ENCODE data around the gene SERGEF.

Gene SERGEF

DNA sequence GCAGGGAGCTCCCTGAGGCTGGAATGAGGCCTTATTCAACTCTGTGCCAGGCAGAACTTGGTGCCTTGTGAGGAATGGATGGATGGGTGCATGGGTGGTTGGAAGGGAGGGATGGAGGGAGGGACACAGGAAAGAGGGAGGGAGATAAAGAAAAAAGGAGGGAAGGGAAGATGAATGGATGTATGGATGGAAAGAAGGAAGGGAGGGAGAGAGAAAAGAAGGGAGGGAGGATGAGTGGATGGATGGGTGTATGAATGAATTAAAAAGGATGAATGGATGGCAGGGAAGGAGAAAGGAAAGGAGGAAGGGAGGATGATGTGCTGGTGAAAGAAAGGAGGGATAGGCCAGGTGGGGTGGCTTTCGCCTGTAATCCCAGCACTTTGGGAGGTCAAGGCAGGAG, 243.6 kb downstream of the SERGEF start:
- H3K27ac ChIP-seq, result no peak overlapping the region

DNA sequence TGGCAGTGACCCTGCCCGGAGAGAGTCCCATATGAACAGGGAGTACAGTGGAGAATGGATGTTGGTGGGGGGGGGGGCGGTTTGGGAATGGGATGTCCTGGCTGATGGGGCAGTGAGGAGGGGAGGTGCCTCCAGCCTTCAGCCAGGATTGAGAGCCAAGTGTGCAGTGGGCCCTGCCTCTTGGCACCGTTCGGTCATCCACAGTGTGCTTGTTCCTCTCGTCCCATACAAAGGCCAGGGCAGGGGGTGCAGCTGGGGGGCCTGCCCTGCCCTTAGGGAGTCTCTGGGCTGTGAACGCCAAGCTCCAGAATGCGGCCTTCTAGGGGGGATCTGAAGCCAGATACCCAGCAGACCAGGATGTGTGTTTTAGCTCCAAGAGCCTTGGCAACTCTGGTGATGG, 244.3 kb downstream of the SERGEF start:
- TF ChIP-seq, protein P1, sequence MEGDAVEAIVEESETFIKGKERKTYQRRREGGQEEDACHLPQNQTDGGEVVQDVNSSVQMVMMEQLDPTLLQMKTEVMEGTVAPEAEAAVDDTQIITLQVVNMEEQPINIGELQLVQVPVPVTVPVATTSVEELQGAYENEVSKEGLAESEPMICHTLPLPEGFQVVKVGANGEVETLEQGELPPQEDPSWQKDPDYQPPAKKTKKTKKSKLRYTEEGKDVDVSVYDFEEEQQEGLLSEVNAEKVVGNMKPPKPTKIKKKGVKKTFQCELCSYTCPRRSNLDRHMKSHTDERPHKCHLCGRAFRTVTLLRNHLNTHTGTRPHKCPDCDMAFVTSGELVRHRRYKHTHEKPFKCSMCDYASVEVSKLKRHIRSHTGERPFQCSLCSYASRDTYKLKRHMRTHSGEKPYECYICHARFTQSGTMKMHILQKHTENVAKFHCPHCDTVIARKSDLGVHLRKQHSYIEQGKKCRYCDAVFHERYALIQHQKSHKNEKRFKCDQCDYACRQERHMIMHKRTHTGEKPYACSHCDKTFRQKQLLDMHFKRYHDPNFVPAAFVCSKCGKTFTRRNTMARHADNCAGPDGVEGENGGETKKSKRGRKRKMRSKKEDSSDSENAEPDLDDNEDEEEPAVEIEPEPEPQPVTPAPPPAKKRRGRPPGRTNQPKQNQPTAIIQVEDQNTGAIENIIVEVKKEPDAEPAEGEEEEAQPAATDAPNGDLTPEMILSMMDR (conservative IDR thresholded peaks at IDR 0.05), result no peak

More for the DNA sequence above, 243.6 kb downstream of the SERGEF start:
- TF ChIP-seq, protein P1 (conservative IDR thresholded peaks at IDR 0.05), result no peak

DNA sequence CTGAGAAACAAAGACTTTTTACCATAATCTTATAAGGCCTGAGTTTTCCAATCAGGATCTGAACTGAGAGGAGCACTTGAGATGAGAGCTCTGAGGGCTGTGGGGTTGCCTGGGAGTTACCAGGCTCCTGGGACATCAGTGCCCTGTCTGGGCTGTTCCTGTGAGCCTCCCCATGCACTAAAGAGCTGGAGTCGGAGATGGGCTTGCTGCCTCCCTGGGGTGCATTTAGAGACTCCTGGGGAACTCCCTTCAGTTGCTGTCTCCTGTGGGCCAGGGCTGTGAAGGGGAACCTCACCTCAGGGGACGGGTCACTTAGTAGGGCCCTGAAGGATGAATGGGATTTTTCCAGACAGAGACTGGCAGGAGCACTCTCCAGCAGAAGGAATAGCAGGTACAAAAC, 244.9 kb downstream of the SERGEF start:
- TF ChIP-seq, protein P1 (conservative IDR thresholded peaks at IDR 0.05), result no peak
- H3K27ac ChIP-seq, result no peak overlapping the region

More for the DNA sequence above, 244.3 kb downstream of the SERGEF start:
- H3K27ac ChIP-seq, result no peak overlapping the region

DNA sequence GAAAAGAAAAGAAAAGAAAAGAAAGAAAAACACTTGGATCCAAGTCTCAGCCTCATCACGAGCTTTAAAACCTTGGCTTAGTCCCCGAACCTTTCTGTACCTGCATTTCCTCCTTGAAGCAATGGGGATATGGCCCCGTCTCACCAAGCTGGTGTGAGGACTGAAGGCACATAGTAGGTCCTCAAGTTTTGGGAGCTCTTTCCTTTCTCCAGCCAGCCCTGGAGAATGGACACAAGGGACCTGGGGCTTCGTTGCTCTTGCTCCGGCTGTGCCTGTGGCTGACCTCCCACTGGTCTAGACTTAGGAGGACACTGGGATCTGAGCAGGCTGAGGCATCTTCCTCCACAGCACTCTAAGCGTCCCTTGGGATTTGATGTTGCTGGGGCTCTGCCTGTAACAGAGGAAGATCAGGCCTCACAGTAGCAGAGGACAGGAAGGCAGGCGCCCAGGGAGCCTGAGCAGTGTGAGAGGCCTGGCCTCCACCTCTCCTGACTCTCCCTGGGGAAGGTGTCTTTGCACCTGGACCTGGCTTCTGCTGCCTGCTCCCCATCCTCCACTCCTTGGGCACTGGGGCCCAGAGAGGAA, 245.5 kb downstream of the SERGEF start:
- no peak overlapping the region for H3K27ac ChIP-seq
- TF ChIP-seq, protein P1 (conservative IDR thresholded peaks at IDR 0.05), result no peak

DNA sequence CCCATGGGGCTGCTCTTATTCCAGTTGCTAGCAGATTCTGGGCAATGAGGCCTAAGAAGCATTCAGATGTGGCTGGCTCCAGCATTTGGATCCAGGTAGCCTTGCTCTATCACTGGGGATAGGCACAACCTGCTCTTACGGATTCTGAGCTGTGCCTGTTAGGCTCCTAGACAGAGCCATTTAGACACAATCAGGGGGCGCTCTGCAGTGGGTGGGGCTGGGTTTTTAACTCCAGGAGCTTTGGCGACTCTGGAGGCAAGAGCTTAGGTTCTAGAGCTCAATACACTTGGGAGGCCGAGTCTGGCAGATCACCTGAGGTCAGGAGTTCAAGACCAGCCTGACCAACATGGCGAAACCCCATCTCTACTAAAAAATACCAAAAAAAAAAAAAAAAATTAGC, 246.3 kb downstream of the SERGEF start:
- no peak overlapping the region for H3K27ac ChIP-seq
- TF ChIP-seq, protein P1 (conservative IDR thresholded peaks at IDR 0.05), result no peak

DNA sequence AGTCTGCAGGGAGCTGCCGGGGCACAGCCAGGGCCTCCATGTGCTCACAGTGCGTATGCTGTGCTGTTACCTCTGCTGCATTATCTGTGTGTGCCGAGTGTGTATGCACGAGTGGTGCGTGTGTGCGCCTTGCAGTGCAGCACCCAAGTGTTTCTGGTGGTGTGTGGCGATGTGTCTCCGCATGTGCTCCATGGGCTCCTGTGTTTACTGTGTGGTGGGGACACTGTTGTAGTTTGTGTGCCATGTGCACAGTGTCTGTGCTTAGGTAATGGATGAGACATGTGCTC, 246.8 kb downstream of the SERGEF start:
- H3K27ac ChIP-seq, result no peak overlapping the region
- TF ChIP-seq, protein P1 (conservative IDR thresholded peaks at IDR 0.05), result no peak

DNA sequence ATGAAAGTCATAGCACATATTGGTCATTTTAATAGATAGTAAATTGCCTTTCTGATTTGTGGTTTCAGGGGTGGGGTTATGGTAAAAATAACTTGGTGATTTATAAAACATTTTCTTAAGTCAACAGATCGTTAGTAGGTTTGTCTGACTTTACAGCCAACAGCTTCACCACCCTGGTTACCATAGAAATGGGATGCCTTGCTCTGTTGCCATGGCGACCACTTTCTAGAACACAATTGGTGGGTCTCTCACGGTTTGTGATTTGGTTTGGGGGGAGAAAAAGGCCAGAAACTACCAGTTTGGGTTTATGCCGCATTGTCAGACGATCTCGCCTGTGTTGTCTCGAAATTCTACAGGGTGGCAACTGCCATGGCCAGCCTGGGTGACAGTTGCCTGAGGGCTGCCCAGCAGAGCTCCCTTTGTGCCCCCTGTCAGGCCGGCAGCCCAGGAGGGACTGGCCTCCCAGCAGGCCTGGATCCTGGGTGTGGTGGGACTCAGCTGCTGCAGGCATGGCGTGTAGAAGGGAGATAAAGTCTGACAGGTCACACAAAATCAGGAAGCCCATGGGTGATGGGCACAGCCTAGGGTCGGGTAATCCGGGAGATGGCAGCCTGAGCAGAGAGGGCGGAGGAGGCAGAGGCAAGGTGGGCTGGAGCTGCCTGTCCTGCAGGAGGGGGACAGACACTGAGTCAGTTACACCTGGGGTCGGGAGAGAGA, 247.3 kb downstream of the SERGEF start:
- TF ChIP-seq, protein P1 (conservative IDR thresholded peaks at IDR 0.05), result no peak

More for the DNA sequence above, 247.3 kb downstream of the SERGEF start:
- H3K27ac ChIP-seq, result no peak overlapping the region

All from VCaP (cell line).